Neuronal stem cell (in vitro differentiated cells): ENCODE measurements around the gene PTPRE.
"Not testable (repeated sequence)": the region's sequence is repeated elsewhere in the genome, so short reads cannot be mapped to it uniquely, and the experiment has no call there.

Source experiments
- DNase-seq: peaks from one replicate; pipeline ENCODE4 v3.0.0-alpha.2; 2013; ENCODE audit warnings: low spot score
- H2AFZ ChIP-seq: one replicate; pipeline ENCODE4 v1.6.1; 2013; ENCODE audit warnings: mild to moderate bottlenecking, low read length, inconsistent platforms
- H2AK5ac ChIP-seq: 2 replicates; pipeline ENCODE4 v1.6.1; 2013; ENCODE audit warnings: low read depth, mild to moderate bottlenecking, inconsistent platforms, low read length, moderate library complexity, mixed read lengths
- H2BK120ac ChIP-seq: 2 replicates; pipeline ENCODE4 v1.6.1; 2013; ENCODE audit warnings: low read depth, mild to moderate bottlenecking, inconsistent platforms, low read length, moderate library complexity, mixed read lengths
- H2BK12ac ChIP-seq: one replicate; pipeline ENCODE4 v1.6.1; 2013; ENCODE audit warnings: low read length, inconsistent platforms
- H2BK15ac ChIP-seq: 2 replicates; pipeline ENCODE4 v1.6.1; 2013; ENCODE audit warnings: mild to moderate bottlenecking, low read length, inconsistent platforms, mixed read lengths
- H2BK5ac ChIP-seq: one replicate; pipeline ENCODE4 v1.6.1; 2013; ENCODE audit warnings: inconsistent platforms, mild to moderate bottlenecking, low read length, moderate library complexity
- H3K14ac ChIP-seq: one replicate; pipeline ENCODE4 v1.6.1; 2013; ENCODE audit warnings: low read length, inconsistent platforms
- H3K18ac ChIP-seq: 2 replicates; pipeline ENCODE4 v1.6.1; 2013; ENCODE audit warnings: low read length, inconsistent platforms
- H3K23ac ChIP-seq: 2 replicates; pipeline ENCODE4 v1.6.1; 2013; ENCODE audit warnings: low read depth, mild to moderate bottlenecking, mixed read lengths, low read length, inconsistent platforms; ENCODE audit not compliant: poor library complexity
- H3K27ac ChIP-seq: replicated peaks from 3 replicates; pipeline ENCODE4 v1.5.1; 2013; ENCODE audit warnings: low read length, inconsistent platforms
- H3K27me3 ChIP-seq, 3 experiments: 2 replicates each; pipeline ENCODE4 v1.6.1; 2013; ENCODE audit warnings: low read length in 3 of 3, mild to moderate bottlenecking in 2 of 3, inconsistent platforms in 1 of 3, low read depth in 1 of 3, mixed read lengths in 1 of 3, moderate library complexity in 1 of 3; ENCODE audit not compliant: control insufficient read depth in 3 of 3, insufficient read depth in 3 of 3
- H3K36me3 ChIP-seq, 2 donors: replicated peaks in 1 of 2; 2 replicates each; pipeline ENCODE4 v1.6.1; 2013; ENCODE audit warnings: low read length in 2 of 2; ENCODE audit not compliant: control insufficient read depth in 2 of 2, insufficient read depth in 2 of 2
- H3K4ac ChIP-seq: 2 replicates; pipeline ENCODE4 v1.6.1; 2013; ENCODE audit warnings: inconsistent platforms, mild to moderate bottlenecking, low read length, moderate library complexity
- H3K4me1 ChIP-seq, 2 donors: 1 replicate in 1 of 2; 2 replicates in 1 of 2; pipeline ENCODE4 v1.6.1; 2013; ENCODE audit warnings: low read length in 2 of 2, low read depth in 1 of 2; ENCODE audit not compliant: control insufficient read depth in 2 of 2, insufficient read depth in 1 of 2
- H3K4me2 ChIP-seq: one replicate; pipeline ENCODE4 v1.6.1; 2013; ENCODE audit warnings: mild to moderate bottlenecking, low read length, inconsistent platforms; ENCODE audit not compliant: insufficient read depth, poor library complexity, severe bottlenecking
- H3K4me3 ChIP-seq, 2 donors: 2 replicates each; pipeline ENCODE4 v1.5.1; 2013; ENCODE audit warnings: low read length in 2 of 2, mild to moderate bottlenecking in 2 of 2, inconsistent platforms in 1 of 2, moderate library complexity in 1 of 2
- H3K79me1 ChIP-seq: one replicate; pipeline ENCODE4 v1.6.1; 2013; ENCODE audit warnings: low read depth, mild to moderate bottlenecking, inconsistent platforms, low read length, moderate library complexity
- H3K9ac ChIP-seq: one replicate; pipeline ENCODE4 v1.6.1; 2013; ENCODE audit warnings: mild to moderate bottlenecking, low read depth, low read length, inconsistent platforms; ENCODE audit not compliant: poor library complexity
- H3K9me3 ChIP-seq, 2 donors: replicated peaks in 1 of 2; 2 replicates each; pipeline versions ENCODE3 to v1.6.1; 2013; ENCODE audit warnings: low read length in 2 of 2, mild to moderate bottlenecking in 2 of 2, inconsistent platforms in 1 of 2, low read depth in 1 of 2, mixed read lengths in 1 of 2, moderate library complexity in 1 of 2; ENCODE audit not compliant: control insufficient read depth in 2 of 2, insufficient read depth in 1 of 2
- H4K8ac ChIP-seq: one replicate; pipeline ENCODE4 v1.6.1; 2013; ENCODE audit warnings: low read depth, mild to moderate bottlenecking, inconsistent platforms, low read length, moderate library complexity
- H4K91ac ChIP-seq: one replicate; pipeline ENCODE4 v1.6.1; 2013; ENCODE audit warnings: low read length, low read depth, mild to moderate bottlenecking, inconsistent platforms; ENCODE audit not compliant: poor library complexity
- WGBS, 2 donors: extraction: QIAGEN DNeasy Blood & Tissue Kit; methylation state at CpG; one replicate each; pipeline ENCODE4 v1.1.7; 2013; ENCODE audit warnings: missing lambda C conversion rate in 2 of 2, mixed read lengths in 1 of 2; ENCODE audit not compliant: insufficient read length in 2 of 2, insufficient replicate concordance in 1 of 2; ENCODE audit errors: extremely low coverage in 2 of 2; 5-methylcytosine and 5-hydroxymethylcytosine counted together

Gene PTPRE

GRCh38 chr10:128094596-128094995 lies 187.7 kb downstream of the PTPRE start:
- not testable (repeated sequence) for H3K4me1 ChIP-seq

GRCh38 chr10:128095027-128095752 lies 188.3 kb downstream of the PTPRE start:
- Histone ChIP-seq H3K4me2 (no peak overlapping the region), H3K4ac (no peak overlapping the region), H3K79me1 (no peaks in the 10 kb centered on the region), H3K18ac (no peak overlapping the region), H3K14ac (no peak overlapping the region), H2BK5ac (no peak overlapping the region), H3K4me3 (no peak overlapping the region), H3K9ac (no peak overlapping the region), H2AK5ac (no peak overlapping the region), H4K91ac (no peak overlapping the region), H3K9me3 (peaks cover 0 to 2% of the 10 kb centered on the region in 2 donors), H2BK12ac (no peak overlapping the region), H4K8ac (no peak overlapping the region), H2AFZ (no peak overlapping the region), H3K27me3 (no peaks in the 10 kb centered on the region), H3K36me3 (peaks cover 36 to 46% of the 10 kb centered on the region in 2 donors), H3K23ac (no peak overlapping the region), H3K27ac (no peak overlapping the region), H3K4me1 (peaks cover 0 to 2% of the 10 kb centered on the region in 2 donors), H2BK15ac (no peak overlapping the region), H2BK120ac (no peak overlapping the region)
- WGBS, 2 donors = no CpG with 5 or more reads among the region's 11 CpGs
- DNase-seq = no peak

More at GRCh38 chr10:128094596-128094995, 187.7 kb downstream of the PTPRE start:
- not testable (repeated sequence) for H4K8ac ChIP-seq, H3K4me2 ChIP-seq, H3K4me3 ChIP-seq, H3K27ac ChIP-seq, H2AK5ac ChIP-seq, H3K27me3 ChIP-seq, H3K23ac ChIP-seq, H2BK15ac ChIP-seq, H3K79me1 ChIP-seq, H3K4ac ChIP-seq, H3K9me3 ChIP-seq, H3K9ac ChIP-seq, H3K18ac ChIP-seq, H2AFZ ChIP-seq, DNase-seq, H2BK120ac ChIP-seq, H2BK12ac ChIP-seq, H4K91ac ChIP-seq, H3K14ac ChIP-seq, H2BK5ac ChIP-seq
- no CpG with 5 or more reads among the region's 4 CpGs for WGBS, 2 donors
- H3K36me3 ChIP-seq = peaks cover 30 to 40% of the 10 kb centered on the region in 2 donors

DNA sequence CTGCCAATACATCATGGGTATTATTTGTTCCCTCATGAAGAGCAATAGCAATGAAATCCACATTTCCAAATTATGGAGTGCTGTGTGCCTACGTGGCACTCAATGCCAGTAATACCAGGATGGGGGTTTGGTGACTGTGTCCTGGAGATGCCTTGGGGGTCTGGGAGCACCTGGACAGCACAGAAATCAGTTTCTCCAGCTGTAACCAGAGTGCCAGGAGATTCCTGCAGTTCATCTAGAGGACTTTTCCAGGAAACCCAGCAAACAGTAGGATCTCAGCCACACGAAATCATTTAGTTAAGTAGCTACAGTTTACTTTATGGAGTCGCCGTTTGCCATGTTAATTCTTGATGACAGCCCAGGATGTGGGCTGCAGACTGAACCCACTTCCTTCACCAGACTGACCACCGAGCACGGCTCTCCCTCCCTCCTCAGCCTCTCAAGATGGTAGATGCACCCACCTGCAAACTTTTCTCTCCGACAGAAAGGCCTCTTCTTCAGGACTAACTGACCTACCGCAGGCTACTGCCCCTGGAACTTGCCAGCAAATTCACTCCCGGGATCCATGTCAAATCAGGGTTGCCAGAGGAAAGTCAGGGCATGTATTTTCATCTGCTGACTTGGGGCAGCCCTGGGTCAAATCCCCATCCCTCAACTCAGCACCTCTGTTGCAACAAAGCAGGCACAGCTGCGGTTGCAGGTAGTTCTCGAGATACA lies 189.0 kb downstream of the PTPRE start:
- Histone ChIP-seq H3K23ac (no peak overlapping the region), H2BK15ac (no peak overlapping the region), H3K14ac (no peak overlapping the region), H2AK5ac (no peak overlapping the region), H4K8ac (no peak overlapping the region), H3K4me1 (peaks cover 0 to 2% of the 10 kb centered on the region in 2 donors), H3K79me1 (no peaks in the 10 kb centered on the region), H3K27ac (no peak overlapping the region), H3K36me3 (peaks cover 37 to 53% of the 10 kb centered on the region in 2 donors), H2BK12ac (no peak overlapping the region), H3K18ac (no peak overlapping the region), H4K91ac (no peak overlapping the region), H3K4me2 (no peak overlapping the region), H3K4ac (no peak overlapping the region), H3K27me3 (no peaks in the 10 kb centered on the region), H2BK5ac (no peak overlapping the region), H3K9ac (no peak overlapping the region), H2AFZ (no peak overlapping the region), H3K9me3 (peaks cover 0 to 2% of the 10 kb centered on the region in 2 donors), H3K4me3 (no peak overlapping the region), H2BK120ac (no peak overlapping the region)
- no CpG with 5 or more reads among the region's 11 CpGs for WGBS, 2 donors
- DNase-seq = no peak

GRCh38 chr10:128096486-128097199 lies 189.7 kb downstream of the PTPRE start:
- Histone ChIP-seq H2BK5ac (no peak overlapping the region), H2BK12ac (no peak overlapping the region), H3K23ac (no peak overlapping the region), H3K27me3 (no peaks in the 10 kb centered on the region), H4K91ac (no peak overlapping the region), H2BK120ac (no peak overlapping the region), H3K27ac (no peak overlapping the region), H3K79me1 (no peaks in the 10 kb centered on the region), H3K4me2 (no peak overlapping the region), H3K4me3 (no peak overlapping the region), H3K14ac (no peak overlapping the region), H2BK15ac (no peak overlapping the region), H2AK5ac (no peak overlapping the region), H2AFZ (no peak overlapping the region), H3K9me3 (peaks cover 0 to 2% of the 10 kb centered on the region in 2 donors), H3K4me1 (peaks cover 0 to 2% of the 10 kb centered on the region in 2 donors), H3K36me3 (peaks cover 43 to 61% of the 10 kb centered on the region in 2 donors), H4K8ac (no peak overlapping the region), H3K4ac (no peak overlapping the region), H3K18ac (no peak overlapping the region), H3K9ac (no peak overlapping the region)
- DNase-seq = no peak
- WGBS, 2 donors = no CpG with 5 or more reads among the region's 5 CpGs
